GM23248 (cell line): ENCODE results near the gene TMEM51.

Source experiments
- EZH2 ChIP-seq: fragments of 200-600 bp; sonication (generic); IDR thresholded peaks from 2 replicates; pipeline ENCODE4 v1.6.1; 2018; ENCODE audit warnings: antibody characterized with exemption, mild to moderate bottlenecking; ENCODE audit not compliant: insufficient read depth, poor library complexity, severe bottlenecking
- EZH2phosphoT487 ChIP-seq: fragments of 200-600 bp; sonication (generic); IDR thresholded peaks from 2 replicates; pipeline ENCODE4 v1.6.1; 2018; ENCODE audit warnings: antibody characterized with exemption, moderate library complexity, mild to moderate bottlenecking, low read depth; ENCODE audit not compliant: insufficient read depth

- TF ChIP-seq EZH2phosphoT487, result no peak
- no peak for TF ChIP-seq EZH2
Observed at GRCh38 chr1:15123925-15124324, 29.6 kb upstream of the TMEM51 start.
